Peyer's patch (tissue), 4 donors: ENCODE results near the gene TOR4A.

Experiments used
- POLR2A ChIP-seq, 2 donors: fragments of 450-650 bp; IDR thresholded peaks; one replicate each; pipeline ENCODE4 v1.5.1; 2017; ENCODE audit warnings: antibody characterized with exemption in 2 of 2, mild to moderate bottlenecking in 2 of 2, moderate library complexity in 2 of 2
- TF ChIP-seq, protein P1 (sequence below), 6 experiments: fragments of 450-650 bp in 4 of 6; fragments of 200-600 bp in 2 of 6; sonication (generic) in 1 of 6; IDR thresholded peaks; one replicate each; pipeline ENCODE4 v1.5.1; 2017 to 2019; ENCODE audit warnings: antibody characterized with exemption in 6 of 6, mild to moderate bottlenecking in 3 of 6, moderate library complexity in 1 of 6

DNA sequence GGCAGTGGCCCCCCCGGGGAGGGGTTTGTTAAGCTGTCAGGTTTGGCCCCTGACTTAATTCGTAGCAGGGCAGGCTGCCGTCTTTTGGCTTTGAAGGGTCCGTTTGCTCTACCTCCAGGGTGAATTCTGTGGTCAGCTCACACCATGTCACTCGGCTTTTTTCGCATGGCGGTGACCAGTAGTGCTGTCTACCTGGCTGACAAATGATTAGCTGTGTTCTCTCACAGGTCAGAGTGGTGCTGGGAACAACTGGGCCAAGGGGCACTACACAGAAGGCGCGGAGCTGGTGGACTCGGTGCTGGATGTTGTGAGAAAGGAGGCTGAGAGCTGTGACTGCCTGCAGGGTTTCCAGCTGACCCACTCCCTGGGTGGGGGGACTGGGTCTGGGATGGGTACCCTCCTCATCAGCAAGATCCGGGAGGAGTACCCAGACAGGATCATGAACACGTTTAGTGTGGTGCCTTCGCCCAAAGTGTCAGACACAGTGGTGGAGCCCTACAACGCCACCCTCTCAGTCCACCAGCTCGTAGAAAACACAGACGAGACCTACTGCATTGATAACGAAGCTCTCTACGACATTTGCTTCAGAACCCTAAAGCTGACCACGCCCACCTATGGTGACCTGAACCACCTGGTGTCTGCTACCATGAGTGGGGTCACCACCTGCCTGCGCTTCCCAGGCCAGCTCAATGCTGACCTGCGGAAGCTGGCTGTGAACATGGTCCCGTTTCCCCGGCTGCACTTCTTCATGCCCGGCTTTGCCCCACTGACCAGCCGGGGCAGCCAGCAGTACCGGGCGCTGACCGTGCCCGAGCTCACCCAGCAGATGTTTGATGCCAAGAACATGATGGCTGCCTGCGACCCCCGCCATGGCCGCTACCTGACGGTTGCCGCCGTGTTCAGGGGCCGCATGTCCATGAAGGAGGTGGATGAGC, 35.0 kb upstream of the TOR4A start:
- TF ChIP-seq, protein P1, sequence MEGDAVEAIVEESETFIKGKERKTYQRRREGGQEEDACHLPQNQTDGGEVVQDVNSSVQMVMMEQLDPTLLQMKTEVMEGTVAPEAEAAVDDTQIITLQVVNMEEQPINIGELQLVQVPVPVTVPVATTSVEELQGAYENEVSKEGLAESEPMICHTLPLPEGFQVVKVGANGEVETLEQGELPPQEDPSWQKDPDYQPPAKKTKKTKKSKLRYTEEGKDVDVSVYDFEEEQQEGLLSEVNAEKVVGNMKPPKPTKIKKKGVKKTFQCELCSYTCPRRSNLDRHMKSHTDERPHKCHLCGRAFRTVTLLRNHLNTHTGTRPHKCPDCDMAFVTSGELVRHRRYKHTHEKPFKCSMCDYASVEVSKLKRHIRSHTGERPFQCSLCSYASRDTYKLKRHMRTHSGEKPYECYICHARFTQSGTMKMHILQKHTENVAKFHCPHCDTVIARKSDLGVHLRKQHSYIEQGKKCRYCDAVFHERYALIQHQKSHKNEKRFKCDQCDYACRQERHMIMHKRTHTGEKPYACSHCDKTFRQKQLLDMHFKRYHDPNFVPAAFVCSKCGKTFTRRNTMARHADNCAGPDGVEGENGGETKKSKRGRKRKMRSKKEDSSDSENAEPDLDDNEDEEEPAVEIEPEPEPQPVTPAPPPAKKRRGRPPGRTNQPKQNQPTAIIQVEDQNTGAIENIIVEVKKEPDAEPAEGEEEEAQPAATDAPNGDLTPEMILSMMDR (IDR thresholded peaks at IDR 0.05), result no peak
- TF ChIP-seq POLR2A (IDR thresholded peaks at IDR 0.05), result peak in 1 of 2 donors; percentile 24
